GM19023 (cell line): Measurements from ENCODE around the gene SLC66A2.

Source experiments
- ATAC-seq: cut with Tn5 transposase; IDR thresholded peaks from one replicate; pipeline ENCODE4 v1.9.1; 2021; ENCODE audit warnings: mild to moderate bottlenecking, moderate library complexity; ENCODE audit not compliant: unreplicated experiment

The SLC66A2 gene

DNA sequence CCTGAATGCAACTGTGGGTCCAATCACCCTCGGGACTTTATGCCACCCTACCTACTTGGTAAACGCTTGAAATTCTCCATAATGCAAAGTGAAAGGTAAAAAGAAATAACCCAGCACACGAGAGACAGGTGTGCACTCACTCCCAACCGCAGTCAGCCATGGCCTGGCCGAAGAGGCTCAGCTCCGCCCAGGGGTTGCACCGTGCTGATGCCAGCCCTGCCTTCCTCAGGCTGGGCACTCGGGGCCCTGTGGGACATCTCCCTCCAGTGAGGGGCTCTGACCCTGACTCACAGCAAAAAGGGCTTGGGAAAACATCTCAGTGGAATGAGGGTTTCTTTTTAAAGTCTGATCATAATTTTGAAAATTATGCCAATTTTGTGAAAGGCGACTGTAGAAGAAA, 13.3 kb downstream of the SLC66A2 start:
- no peak for ATAC-seq

DNA sequence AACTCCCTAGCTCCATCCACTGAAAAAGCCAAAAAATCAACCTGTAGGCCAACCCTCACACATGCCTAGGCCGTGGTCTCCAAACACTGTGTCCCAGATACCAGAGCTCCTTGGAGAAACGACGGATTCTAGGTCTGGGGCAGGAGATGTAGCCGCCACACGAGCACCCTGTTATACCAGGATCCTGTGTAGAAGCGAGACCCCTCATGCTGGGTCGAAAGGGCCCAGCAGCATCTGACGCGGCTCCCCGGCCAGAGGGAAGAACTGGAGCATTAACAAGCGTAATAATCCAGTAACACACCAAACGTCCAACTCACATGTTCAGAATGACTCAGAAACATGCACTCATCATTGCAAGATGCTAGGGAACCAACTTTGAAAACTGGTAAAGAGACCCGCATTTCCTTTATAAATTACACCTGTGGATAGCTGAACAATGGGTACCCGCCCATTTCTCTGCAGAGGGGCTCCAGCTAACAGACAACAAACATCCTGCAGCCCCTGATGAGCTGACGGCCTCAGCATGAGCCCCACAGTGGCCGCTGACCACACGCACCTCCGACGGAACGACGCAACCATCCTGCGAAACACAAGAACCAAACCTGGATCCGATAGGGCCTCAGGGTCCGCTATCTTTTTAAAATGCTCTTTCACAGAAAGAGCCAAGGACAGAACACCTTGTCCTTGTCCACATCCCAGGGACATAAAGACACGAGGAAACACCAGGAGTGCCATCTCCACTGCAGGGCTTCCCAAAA, 14.2 kb downstream of the SLC66A2 start:
- no peak for ATAC-seq

GRCh38 chr18:79936641-79937040, 14.8 kb downstream of the SLC66A2 start:
- no peak for ATAC-seq

GRCh38 chr18:79935925-79936324, 15.5 kb downstream of the SLC66A2 start:
- no peak for ATAC-seq

GRCh38 chr18:79935499-79935898, 16.0 kb downstream of the SLC66A2 start:
- ATAC-seq, result no peak

GRCh38 chr18:79935098-79935480, 16.4 kb downstream of the SLC66A2 start:
- ATAC-seq, result no peak

DNA sequence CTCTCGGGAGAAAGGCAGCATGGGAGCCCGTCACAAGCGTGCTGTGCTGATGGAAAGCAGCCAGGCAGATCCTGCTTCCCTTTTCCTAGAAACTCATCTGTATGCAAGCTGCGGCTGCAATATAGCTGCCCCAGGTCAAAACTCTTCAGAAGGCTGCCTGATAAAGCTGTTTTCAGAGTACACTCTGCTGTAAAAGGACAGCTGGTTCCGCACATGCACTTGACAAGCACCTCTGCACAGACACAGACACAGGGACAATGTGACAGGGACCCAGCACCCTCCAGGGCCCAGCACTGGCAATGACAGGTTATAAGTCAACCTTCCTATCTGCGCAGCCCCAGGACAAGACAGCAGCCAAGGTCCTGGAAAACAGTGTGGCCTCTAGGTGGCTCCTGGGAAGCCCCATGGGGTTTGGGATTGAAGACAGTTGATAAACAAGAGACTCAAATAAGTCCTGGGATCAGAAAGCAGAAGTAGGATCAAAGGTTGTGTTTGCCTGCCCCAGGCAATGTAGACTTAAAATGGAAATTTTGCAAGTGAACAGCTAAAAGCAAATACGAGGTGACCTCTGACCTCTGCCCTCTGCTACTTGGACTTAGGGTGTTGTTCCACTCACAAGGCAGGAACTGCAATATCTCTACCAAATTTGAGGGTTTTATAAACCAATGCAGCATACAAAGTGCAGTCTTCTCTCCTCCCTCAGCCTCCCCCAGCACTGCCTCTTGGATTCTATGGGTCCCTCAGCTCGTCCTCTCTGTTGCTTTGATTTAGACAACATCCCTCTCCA, 16.9 kb downstream of the SLC66A2 start:
- no peak for ATAC-seq

GRCh38 chr18:79933765-79934164, 17.7 kb downstream of the SLC66A2 start:
- no peak for ATAC-seq

DNA sequence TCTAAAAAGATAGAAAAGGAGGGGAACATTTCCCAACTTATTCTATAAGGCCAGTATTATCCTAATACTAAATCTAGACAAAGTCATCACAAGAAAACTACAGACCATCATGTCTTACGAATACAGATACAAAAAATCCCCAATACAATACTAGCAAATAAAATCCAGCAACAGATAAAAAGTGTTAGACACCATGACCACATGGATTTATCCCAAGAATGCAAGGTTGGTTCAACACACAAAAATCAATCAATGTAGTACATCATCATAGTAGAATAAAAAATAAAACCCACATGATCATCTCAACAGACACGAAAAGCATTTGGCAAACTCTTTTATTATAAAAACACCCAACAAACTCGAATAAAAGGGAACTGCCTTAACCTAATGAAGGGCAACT, 18.5 kb downstream of the SLC66A2 start:
- ATAC-seq, result no peak

DNA sequence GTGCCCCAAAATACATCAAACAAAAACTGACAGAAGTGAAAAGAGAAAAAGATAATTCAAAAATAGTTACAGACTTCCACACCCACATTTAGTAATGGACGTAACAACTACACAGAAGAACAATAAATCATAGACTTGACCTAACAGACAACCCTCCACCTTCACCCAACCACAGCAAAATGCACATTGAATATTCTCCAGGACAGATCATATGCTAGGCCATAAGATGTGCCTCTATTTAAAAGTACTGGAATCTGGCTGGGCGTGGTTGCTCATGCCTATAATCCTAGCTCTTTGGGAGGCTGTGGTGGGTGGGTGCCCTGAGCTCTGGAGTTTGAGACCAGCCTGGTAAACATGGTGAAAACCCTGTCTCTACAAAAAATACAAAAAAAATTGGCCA, 20.0 kb downstream of the SLC66A2 start:
- ATAC-seq, result no peak

- ATAC-seq, result no peak
Measured at GRCh38 chr18:79930020-79930642, 21.3 kb downstream of the SLC66A2 start.

DNA sequence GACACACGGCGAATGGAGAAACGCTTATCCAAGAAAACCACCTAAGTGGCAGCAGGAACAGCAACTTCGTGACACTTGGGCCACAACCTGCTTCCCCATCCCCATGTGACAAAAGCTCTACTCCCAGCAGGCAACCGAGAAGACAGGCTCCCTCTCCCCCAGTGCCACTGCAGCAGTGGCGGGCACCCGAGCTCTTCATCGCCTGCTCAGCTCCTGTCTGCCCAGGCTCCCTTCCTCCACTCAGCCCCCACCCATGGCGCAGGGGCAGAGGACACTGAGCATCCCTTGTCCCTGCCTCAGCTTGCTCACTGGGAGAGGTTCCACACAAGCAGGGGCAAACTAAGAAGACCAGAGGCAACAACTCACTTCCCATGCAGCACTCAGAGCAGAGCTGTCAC, 22.9 kb downstream of the SLC66A2 start:
- no peak for ATAC-seq

DNA sequence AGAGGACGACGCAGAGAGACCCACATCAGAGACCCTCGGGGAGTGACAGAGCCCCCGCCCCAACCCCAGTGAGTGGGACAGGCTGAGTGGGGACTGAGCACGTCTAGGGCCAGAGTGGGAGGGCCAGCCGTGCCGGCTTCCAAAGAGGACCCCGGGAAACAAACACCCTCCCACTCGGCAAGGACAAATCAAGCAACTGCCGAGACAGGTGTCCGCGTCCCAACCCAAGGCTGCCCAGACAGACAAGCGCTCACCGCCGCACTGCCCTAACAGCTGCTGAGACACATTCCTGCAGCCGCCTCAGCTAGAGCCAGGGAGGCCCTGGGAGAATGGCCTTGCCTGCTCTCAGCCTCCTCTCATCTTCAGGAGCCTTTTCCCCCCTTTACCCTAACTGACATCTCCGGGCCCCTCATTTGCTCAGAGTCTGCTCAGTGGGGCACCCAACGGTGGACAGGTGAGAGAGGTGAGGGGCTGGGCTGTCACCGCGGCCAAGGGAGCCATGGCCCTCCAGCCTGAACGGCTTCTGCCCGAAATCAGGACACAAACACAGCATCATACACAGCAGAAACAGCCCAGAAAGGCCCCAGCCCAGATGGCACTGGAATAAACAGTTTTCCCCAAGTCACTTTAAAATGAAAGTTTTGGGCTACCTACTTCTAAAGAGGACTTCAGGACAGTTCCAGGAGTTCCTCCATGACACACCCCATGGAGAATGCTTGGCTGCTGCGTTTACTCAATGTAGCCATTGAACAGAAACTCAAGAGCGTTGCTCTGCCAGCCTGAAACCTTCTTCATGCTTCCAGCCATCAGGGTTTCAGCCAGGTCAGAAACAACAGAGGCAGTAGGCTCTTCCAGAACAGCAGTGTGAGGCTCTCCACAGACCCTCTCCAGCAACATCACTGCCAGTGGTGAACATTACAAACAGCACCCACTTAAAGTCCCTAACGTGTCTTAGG, 23.6 kb downstream of the SLC66A2 start:
- ATAC-seq, result no peak

DNA sequence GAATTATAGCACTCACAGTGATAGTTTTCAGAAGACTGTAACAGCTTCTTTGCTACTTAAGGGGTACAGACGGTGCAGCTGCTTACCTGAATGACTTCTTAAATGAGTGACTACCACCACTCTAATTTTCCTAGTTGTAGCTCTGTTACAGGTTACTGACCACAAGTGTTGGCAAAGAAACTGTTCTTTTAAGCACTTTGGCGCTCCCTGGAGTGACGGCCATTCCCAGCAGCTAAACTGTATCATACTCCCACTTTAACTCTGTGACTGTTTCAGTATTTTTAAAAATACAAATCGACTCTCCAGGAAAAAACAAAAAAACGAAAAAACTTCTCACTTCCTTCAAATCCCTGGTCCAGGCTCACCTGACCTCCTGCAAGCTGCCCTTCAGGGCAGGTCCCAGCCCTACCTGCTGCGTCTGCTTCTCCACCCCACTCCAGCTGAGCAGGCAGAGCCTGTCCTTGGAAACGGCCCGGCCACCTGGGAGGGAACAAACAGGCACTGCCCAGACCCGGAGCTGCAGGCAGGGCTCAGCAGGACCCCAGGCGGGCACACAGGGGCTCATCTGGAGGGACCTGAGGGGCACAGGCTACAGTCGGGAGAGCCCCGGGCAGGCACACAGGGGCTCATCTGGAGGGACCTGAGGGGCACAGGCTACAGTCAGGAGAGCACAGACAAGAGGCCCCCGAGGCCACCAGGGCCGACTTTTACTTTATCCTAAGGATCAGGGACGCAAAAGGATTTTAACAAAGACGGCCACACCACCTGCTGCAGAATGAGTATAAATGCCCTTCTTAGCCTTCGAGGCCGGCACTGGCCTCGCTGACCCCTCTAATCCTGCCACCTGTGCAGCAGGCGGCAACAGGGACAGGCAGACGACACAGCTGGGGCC, 24.5 kb downstream of the SLC66A2 start:
- ATAC-seq, result no peak

GRCh38 chr18:79926306-79926705, 25.1 kb downstream of the SLC66A2 start:
- ATAC-seq, result no peak

DNA sequence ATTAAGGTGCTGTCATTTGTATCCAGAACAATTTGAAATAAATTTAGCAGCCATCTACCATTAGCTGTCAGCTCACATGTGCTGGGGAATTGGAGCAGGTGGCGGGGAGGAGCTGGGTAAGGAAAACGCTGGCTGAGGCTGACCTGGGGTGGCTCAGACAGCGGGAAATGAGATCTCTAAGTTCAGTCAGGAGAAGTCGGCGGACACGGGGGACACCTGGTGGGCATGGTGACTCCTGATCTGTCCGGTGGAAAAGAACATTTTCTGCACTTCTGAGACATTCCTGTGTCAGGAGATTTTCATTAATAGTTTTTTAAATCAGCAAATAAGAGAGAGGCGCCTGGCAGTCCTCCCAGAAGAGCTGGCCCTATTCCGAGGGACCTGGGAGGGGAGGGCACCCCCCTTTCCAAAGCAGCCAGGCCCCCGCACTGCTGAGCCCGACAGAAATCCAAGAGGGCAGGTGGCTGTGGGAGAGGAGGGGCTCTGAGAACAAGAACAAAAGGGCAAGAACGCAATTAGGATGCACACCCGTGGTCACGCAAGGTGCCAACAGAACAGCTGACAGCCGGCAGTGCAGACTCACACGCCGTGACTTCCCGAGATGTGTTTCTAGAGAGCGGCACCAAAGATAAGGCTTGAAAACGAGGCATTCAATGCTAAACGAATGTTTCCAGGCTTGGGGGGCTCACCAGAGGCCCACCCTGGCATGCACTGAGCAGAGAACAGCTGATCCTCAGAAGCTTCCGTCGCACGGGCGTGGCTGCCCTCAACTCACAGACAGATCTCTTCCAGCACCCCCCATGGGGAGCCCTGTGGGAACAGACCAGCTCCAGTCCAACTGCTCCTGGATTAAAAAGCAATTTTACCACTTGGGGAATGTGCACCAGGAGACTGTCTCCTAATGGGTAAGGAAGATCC, 26.4 kb downstream of the SLC66A2 start:
- no peak for ATAC-seq

GRCh38 chr18:79923896-79924585, 27.4 kb downstream of the SLC66A2 start:
- ATAC-seq, result no peak

GRCh38 chr18:79922971-79923411, 28.5 kb downstream of the SLC66A2 start:
- ATAC-seq, result no peak
